Right lobe of liver (tissue), 6 donors: Measurements from ENCODE around the gene COPG2. TPM values are rescaled to one million over a fixed set of nuclear protein-coding genes. Genes with fewer than 3 reads are reported as not detected.

Experiments used
- ATAC-seq, 4 donors: fragments of 200-7000 bp; cut with Tn5 transposase; one replicate each; pipeline ENCODE4 v1.9.1; 2020; ENCODE audit warnings: mild to moderate bottlenecking in 4 of 4, moderate library complexity in 4 of 4
- DNase-seq, 3 donors: peaks; one replicate each; pipeline ENCODE4 v3.0.0-alpha.2; 2020
- H3K27ac ChIP-seq, 3 donors: fragments of 200-600 bp; one replicate each; pipeline ENCODE4 v1.8.0; 2022
- H3K27me3 ChIP-seq, 2 donors: fragments of 200-600 bp; one replicate each; pipeline ENCODE4 v1.8.0; 2022
- H3K36me3 ChIP-seq, 4 donors: fragments of 200-600 bp; sonication (generic) in 1 of 4; one replicate each; pipeline versions ENCODE4 v1.5.1 to v1.8.0; 2017 to 2022; ENCODE audit warnings: control low read depth in 1 of 4
- H3K4me1 ChIP-seq, 4 donors: fragments of 200-600 bp; sonication (generic) in 1 of 4; one replicate each; pipeline versions ENCODE4 v1.5.1 to v1.8.0; 2017 to 2022; ENCODE audit warnings: control low read depth in 1 of 4
- H3K4me3 ChIP-seq, 3 donors: fragments of 200-600 bp; one replicate each; pipeline ENCODE4 v1.8.0; 2022
- H3K9me3 ChIP-seq, 4 donors: fragments of 200-600 bp; sonication (generic) in 1 of 4; one replicate each; pipeline versions ENCODE4 v1.5.1 to v1.8.0; 2017 to 2022; ENCODE audit warnings: control low read depth in 1 of 4
- CTCF ChIP-seq, 4 donors: fragments of 200-600 bp in 3 of 4; fragments of 450-650 bp in 1 of 4; IDR thresholded peaks; one replicate each; pipeline versions ENCODE4 v1.5.1 to v1.8.0; 2016 to 2022; ENCODE audit warnings: antibody characterized with exemption in 4 of 4, mild to moderate bottlenecking in 2 of 4
- POLR2A ChIP-seq: fragments of 450-650 bp; IDR thresholded peaks from one replicate; pipeline ENCODE4 v1.6.1; 2017; ENCODE audit warnings: antibody characterized with exemption, mild to moderate bottlenecking
- WGBS: methylation state at CpG from one replicate; pipeline ENCODE4 v1.1.6; 2018; ENCODE audit warnings: low coverage, low lambda C conversion rate; ENCODE audit not compliant: insufficient coverage; ENCODE audit errors: missing lambda C conversion rate; 5-methylcytosine and 5-hydroxymethylcytosine counted together
- intact Hi-C, 2 donors: fragments of 100-400 bp; cut with DNase I; formaldehyde crosslinking; loops; one replicate each; pipeline versions ENCODE4 v1.11.2 to v1.14.1; 2022
- total RNA-seq, 6 experiments: library from RNA; depleted of rRNA in 2 of 6; stranded (reverse); fragments of >200 nt in 2 of 6; fragmentation: NEBNext Ultra II Directional in 3 of 6; extraction: Animal tissue kit (Norgen Biotek cat#: 25700) in 3 of 6; gene quantifications; one replicate each; pipeline versions ENCODE4 v1.1.0 to v1.2.4, GENCODE V29; 2016 to 2023
- donor health status: DM: no; HTN: yes; CAD: no.
- donor health status: DM: no; HTN: no; CAD: no.
- donor health status: DM: no; HTN: no; CAD: no.
- donor health status: DM: no; HTN: yes; CAD: no.
- donor health status: DM: no; HTN: yes; CAD: no.

COPG2 gene
- total RNA-seq, 6 experiments from 2014 or later: 6.5 to 8.9 (median 8.4) TPM

GRCh38 chr7:130471974-130472373 is 196.6 kb downstream of the COPG2 start:
- H3K4me3 ChIP-seq: no peak overlapping the region
- DNase-seq: no peak
- H3K27me3 ChIP-seq: no peaks in the 10 kb centered on the region
- WGBS: 68% methylated on average over 2 of the region's 2 CpGs
- H3K4me1 ChIP-seq: no peaks in the 10 kb centered on the region
- no peak for TF ChIP-seq CTCF (IDR thresholded peaks at IDR 0.05)
- TF ChIP-seq POLR2A: no peak
- no peaks in the 10 kb centered on the region for H3K36me3 ChIP-seq
- no peak for ATAC-seq
- H3K9me3 ChIP-seq: no peaks in the 10 kb centered on the region
- H3K27ac ChIP-seq: no peak overlapping the region
- intact Hi-C loops: no loop called here

GRCh38 chr7:130468612-130469011 is 199.9 kb downstream of the COPG2 start:
- H3K4me3 ChIP-seq: no peak overlapping the region
- WGBS: 92% methylated on average over 1 of the region's 1 CpG
- TF ChIP-seq POLR2A (no peak), CTCF (IDR thresholded peaks at IDR 0.05) (no peak)
- intact Hi-C loops: no loop called here
- DNase-seq (no peak), ATAC-seq (no peak)
- no peak overlapping the region for H3K27ac ChIP-seq
- no peaks in the 10 kb centered on the region for H3K27me3 ChIP-seq
- no peaks in the 10 kb centered on the region for H3K4me1 ChIP-seq
- no peaks in the 10 kb centered on the region for H3K9me3 ChIP-seq
- H3K36me3 ChIP-seq: no peaks in the 10 kb centered on the region

- no peak for DNase-seq
- Histone ChIP-seq H3K27ac (no peak overlapping the region), H3K27me3 (no peaks in the 10 kb centered on the region), H3K36me3 (no peaks in the 10 kb centered on the region), H3K4me1 (no peaks in the 10 kb centered on the region), H3K9me3 (peaks cover 0 to 4% (median 0%) of the 10 kb centered on the region in 4 donors), H3K4me3 (no peak overlapping the region)
- TF ChIP-seq CTCF (IDR thresholded peaks at IDR 0.05) (no peak), POLR2A (no peak)
- ATAC-seq: no peak
- WGBS: 49% methylated on average over 4 of the region's 4 CpGs
- intact Hi-C loops: no loop called here
Measured at GRCh38 chr7:130463553-130464434, 204.8 kb downstream of the COPG2 start.

- no peak for DNase-seq
- TF ChIP-seq POLR2A (no peak), CTCF (IDR thresholded peaks at IDR 0.05) (no peak)
- WGBS: 22% methylated on average over 2 of the region's 2 CpGs
Measured at GRCh38 chr7:130461272-130461671, 207.3 kb downstream of the COPG2 start.

More at GRCh38 chr7:130461272-130461671, 207.3 kb downstream of the COPG2 start:
- Histone ChIP-seq H3K27me3 (no peaks in the 10 kb centered on the region), H3K9me3 (peaks cover 0 to 5% (median 0%) of the 10 kb centered on the region in 4 donors), H3K4me3 (no peak overlapping the region), H3K36me3 (no peaks in the 10 kb centered on the region), H3K4me1 (no peaks in the 10 kb centered on the region), H3K27ac (no peak overlapping the region)
- intact Hi-C loops: no loop called here
- ATAC-seq: no peak
